Hypothalamus (tissue), 51 donors: ENCODE results near the gene PRSS21.
A peak's percentile ranks its signal among the peaks of the same experiment; 100 is the strongest.

Experiments
- DNase-seq, 51 donors: peaks; one replicate each; lab custom pipeline; 2025; lab: John Stamatoyannopoulos, UW

The PRSS21 gene

GRCh38 chr16:2839650-2840450 lies 22.8 kb downstream of the PRSS21 start:
- DNase-seq = no peak

- no peak for DNase-seq
Observed at GRCh38 chr16:2840914-2841313, 23.9 kb downstream of the PRSS21 start.

- DNase-seq = no peak
Observed at GRCh38 chr16:2841606-2842339, 24.7 kb downstream of the PRSS21 start.

GRCh38 chr16:2842340-2843000 lies 25.4 kb downstream of the PRSS21 start:
- peak in 13 of 51 donors; percentile 1 to 42 (median 11) for DNase-seq

GRCh38 chr16:2843526-2843925 lies 26.5 kb downstream of the PRSS21 start:
- no peak for DNase-seq

- no peak for DNase-seq
Observed at GRCh38 chr16:2845116-2845515, 28.1 kb downstream of the PRSS21 start.

- no peak for DNase-seq
Observed at GRCh38 chr16:2846511-2847310, 29.7 kb downstream of the PRSS21 start.

- DNase-seq = no peak
Observed at GRCh38 chr16:2848933-2849725, 32.1 kb downstream of the PRSS21 start.

- no peak for DNase-seq
Observed at GRCh38 chr16:2852003-2852730, 35.1 kb downstream of the PRSS21 start.

GRCh38 chr16:2852731-2853507 lies 35.9 kb downstream of the PRSS21 start:
- no peak for DNase-seq

GRCh38 chr16:2853531-2854073 lies 36.6 kb downstream of the PRSS21 start:
- DNase-seq = no peak

GRCh38 chr16:2854700-2855309 lies 37.8 kb downstream of the PRSS21 start:
- DNase-seq = no peak

GRCh38 chr16:2855536-2855935 lies 38.5 kb downstream of the PRSS21 start:
- no peak for DNase-seq

GRCh38 chr16:2856061-2856670 lies 39.1 kb downstream of the PRSS21 start:
- DNase-seq = no peak

GRCh38 chr16:2856686-2857450 lies 39.8 kb downstream of the PRSS21 start:
- DNase-seq = no peak

GRCh38 chr16:2857451-2858244 lies 40.6 kb downstream of the PRSS21 start, which contains the start of gene PRSS22:
Gene PRSS22 (minus strand): TSS chr16:2858170. CDS start chr16:2858104, 66 bp downstream.
- no peak for DNase-seq
